Parathyroid adenoma (tissue), 2 donors: Measurements from ENCODE around the gene ADORA2A.

Experiments
- H2AFZ ChIP-seq: fragments of 300-600 bp; sonication (generic); one replicate; pipeline ENCODE4 v1.7.0; 2017; ENCODE audit warnings: antibody characterized with exemption, mild to moderate bottlenecking
- H3K27ac ChIP-seq: fragments of 300-600 bp; sonication (generic); one replicate; pipeline ENCODE4 v1.7.0; 2017
- H3K27me3 ChIP-seq: fragments of 300-600 bp; sonication (generic); one replicate; pipeline ENCODE4 v1.7.0; 2017; ENCODE audit warnings: low read length; ENCODE audit not compliant: control insufficient read depth, insufficient read depth
- H3K36me3 ChIP-seq: fragments of 300-600 bp; sonication (generic); one replicate; pipeline ENCODE4 v1.7.0; 2017; ENCODE audit warnings: low read length; ENCODE audit not compliant: control insufficient read depth, insufficient read depth
- H3K4me1 ChIP-seq: fragments of 300-600 bp; sonication (generic); one replicate; pipeline ENCODE4 v1.7.0; 2017; ENCODE audit warnings: control low read depth
- H3K4me2 ChIP-seq: fragments of 300-600 bp; sonication (generic); one replicate; pipeline ENCODE4 v1.7.0; 2017; ENCODE audit warnings: low read length
- H3K4me3 ChIP-seq: fragments of 300-600 bp; sonication (generic); one replicate; pipeline ENCODE4 v1.7.0; 2017; ENCODE audit warnings: low read depth, low read length
- H3K79me2 ChIP-seq: fragments of 300-600 bp; sonication (generic); one replicate; pipeline ENCODE4 v1.7.0; 2017; ENCODE audit warnings: control low read depth
- H3K9ac ChIP-seq: fragments of 300-600 bp; sonication (generic); one replicate; pipeline ENCODE4 v1.7.0; 2017; ENCODE audit warnings: mild to moderate bottlenecking
- H3K9me3 ChIP-seq: fragments of 300-600 bp; sonication (generic); one replicate; pipeline ENCODE4 v1.7.0; 2017; ENCODE audit warnings: low read length; ENCODE audit not compliant: control insufficient read depth
- CTCF ChIP-seq: fragments of 300-600 bp; sonication (generic); IDR thresholded peaks from one replicate; pipeline ENCODE4 v1.7.0; 2017; ENCODE audit warnings: antibody characterized with exemption, mild to moderate bottlenecking
- donor health status: primary hyperparathyroidism.

ADORA2A gene

GRCh38 chr22:24444729-24445466 is 17.5 kb downstream of the ADORA2A start:
- Histone ChIP-seq H3K36me3 (no peaks in the 10 kb centered on the region), H3K79me2 (no peaks in the 10 kb centered on the region), H3K9me3 (no peaks in the 10 kb centered on the region), H3K4me1 (no peaks in the 10 kb centered on the region), H3K27ac (no peak overlapping the region), H3K4me2 (no peak overlapping the region), H3K4me3 (no peak overlapping the region), H3K9ac (no peak overlapping the region), H3K27me3 (no peaks in the 10 kb centered on the region), H2AFZ (no peak overlapping the region)
- no peak for TF ChIP-seq CTCF

- no peaks in the 10 kb centered on the region for H3K27me3 ChIP-seq
- no peak overlapping the region for H3K27ac ChIP-seq
- H3K4me2 ChIP-seq: no peak overlapping the region
- no peaks in the 10 kb centered on the region for H3K9me3 ChIP-seq
- no peak for TF ChIP-seq CTCF
- H3K79me2 ChIP-seq: no peaks in the 10 kb centered on the region
- no peak overlapping the region for H2AFZ ChIP-seq
- H3K9ac ChIP-seq: no peak overlapping the region
- no peak overlapping the region for H3K4me3 ChIP-seq
- H3K4me1 ChIP-seq: no peaks in the 10 kb centered on the region
- H3K36me3 ChIP-seq: no peaks in the 10 kb centered on the region
These were observed 18.3 kb downstream of the ADORA2A start for GRCh38 chr22:24445481-24446259.

- Histone ChIP-seq H3K9me3 (no peaks in the 10 kb centered on the region), H3K79me2 (no peaks in the 10 kb centered on the region), H3K36me3 (no peaks in the 10 kb centered on the region), H3K4me1 (no peaks in the 10 kb centered on the region), H3K9ac (no peak overlapping the region), H2AFZ (no peak overlapping the region), H3K27me3 (no peaks in the 10 kb centered on the region), H3K4me3 (no peak overlapping the region), H3K4me2 (no peak overlapping the region), H3K27ac (no peak overlapping the region)
- TF ChIP-seq CTCF: no peak
These were observed 18.8 kb downstream of the ADORA2A start for GRCh38 chr22:24446260-24446611.

- no peaks in the 10 kb centered on the region for H3K36me3 ChIP-seq
- H3K9me3 ChIP-seq: no peaks in the 10 kb centered on the region
- H3K9ac ChIP-seq: no peak overlapping the region
- H3K4me1 ChIP-seq: no peaks in the 10 kb centered on the region
- TF ChIP-seq CTCF: no peak
- H3K4me2 ChIP-seq: no peak overlapping the region
- H2AFZ ChIP-seq: no peak overlapping the region
- H3K79me2 ChIP-seq: no peaks in the 10 kb centered on the region
- H3K27ac ChIP-seq: no peak overlapping the region
- H3K27me3 ChIP-seq: no peaks in the 10 kb centered on the region
- no peak overlapping the region for H3K4me3 ChIP-seq
These were observed 23.2 kb downstream of the ADORA2A start for GRCh38 chr22:24450610-24451009.
